ENCODE measurements around the gene IQGAP2.

DNA sequence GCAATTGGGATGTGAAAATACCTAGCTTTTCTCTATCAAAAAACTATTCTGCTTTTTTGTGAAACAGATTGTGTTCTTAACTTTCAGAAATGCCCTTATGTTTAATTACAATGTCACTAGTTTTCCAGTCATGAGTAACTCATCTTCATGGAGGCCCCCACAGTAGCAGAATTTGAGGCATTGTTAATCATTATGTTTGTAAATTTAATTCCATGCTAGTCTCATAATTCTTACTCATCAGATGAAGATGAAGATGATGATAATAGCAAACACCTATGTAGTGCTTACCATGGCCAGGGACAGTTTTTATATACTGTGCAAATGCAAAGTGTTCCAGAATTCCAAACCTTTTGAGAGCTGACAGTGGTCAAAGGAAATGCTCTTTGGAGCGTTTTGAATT, 285.1 kb downstream of the IQGAP2 start:
- TF ChIP-seq, protein P1, sequence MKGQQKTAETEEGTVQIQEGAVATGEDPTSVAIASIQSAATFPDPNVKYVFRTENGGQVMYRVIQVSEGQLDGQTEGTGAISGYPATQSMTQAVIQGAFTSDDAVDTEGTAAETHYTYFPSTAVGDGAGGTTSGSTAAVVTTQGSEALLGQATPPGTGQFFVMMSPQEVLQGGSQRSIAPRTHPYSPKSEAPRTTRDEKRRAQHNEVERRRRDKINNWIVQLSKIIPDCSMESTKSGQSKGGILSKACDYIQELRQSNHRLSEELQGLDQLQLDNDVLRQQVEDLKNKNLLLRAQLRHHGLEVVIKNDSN (IDR thresholded peaks at IDR 0.05) = no peak
- TF ChIP-seq, protein P2, sequence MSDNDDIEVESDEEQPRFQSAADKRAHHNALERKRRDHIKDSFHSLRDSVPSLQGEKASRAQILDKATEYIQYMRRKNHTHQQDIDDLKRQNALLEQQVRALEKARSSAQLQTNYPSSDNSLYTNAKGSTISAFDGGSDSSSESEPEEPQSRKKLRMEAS (IDR thresholded peaks at IDR 0.05) = no peak
- TF ChIP-seq, protein P3, sequence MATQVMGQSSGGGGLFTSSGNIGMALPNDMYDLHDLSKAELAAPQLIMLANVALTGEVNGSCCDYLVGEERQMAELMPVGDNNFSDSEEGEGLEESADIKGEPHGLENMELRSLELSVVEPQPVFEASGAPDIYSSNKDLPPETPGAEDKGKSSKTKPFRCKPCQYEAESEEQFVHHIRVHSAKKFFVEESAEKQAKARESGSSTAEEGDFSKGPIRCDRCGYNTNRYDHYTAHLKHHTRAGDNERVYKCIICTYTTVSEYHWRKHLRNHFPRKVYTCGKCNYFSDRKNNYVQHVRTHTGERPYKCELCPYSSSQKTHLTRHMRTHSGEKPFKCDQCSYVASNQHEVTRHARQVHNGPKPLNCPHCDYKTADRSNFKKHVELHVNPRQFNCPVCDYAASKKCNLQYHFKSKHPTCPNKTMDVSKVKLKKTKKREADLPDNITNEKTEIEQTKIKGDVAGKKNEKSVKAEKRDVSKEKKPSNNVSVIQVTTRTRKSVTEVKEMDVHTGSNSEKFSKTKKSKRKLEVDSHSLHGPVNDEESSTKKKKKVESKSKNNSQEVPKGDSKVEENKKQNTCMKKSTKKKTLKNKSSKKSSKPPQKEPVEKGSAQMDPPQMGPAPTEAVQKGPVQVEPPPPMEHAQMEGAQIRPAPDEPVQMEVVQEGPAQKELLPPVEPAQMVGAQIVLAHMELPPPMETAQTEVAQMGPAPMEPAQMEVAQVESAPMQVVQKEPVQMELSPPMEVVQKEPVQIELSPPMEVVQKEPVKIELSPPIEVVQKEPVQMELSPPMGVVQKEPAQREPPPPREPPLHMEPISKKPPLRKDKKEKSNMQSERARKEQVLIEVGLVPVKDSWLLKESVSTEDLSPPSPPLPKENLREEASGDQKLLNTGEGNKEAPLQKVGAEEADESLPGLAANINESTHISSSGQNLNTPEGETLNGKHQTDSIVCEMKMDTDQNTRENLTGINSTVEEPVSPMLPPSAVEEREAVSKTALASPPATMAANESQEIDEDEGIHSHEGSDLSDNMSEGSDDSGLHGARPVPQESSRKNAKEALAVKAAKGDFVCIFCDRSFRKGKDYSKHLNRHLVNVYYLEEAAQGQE (IDR thresholded peaks at IDR 0.05; ENCODE audit: low read depth) = no peak
- TF ChIP-seq TCF12 (IDR thresholded peaks at IDR 0.05; ENCODE audit: low read depth) = no peak
- no peak for TF ChIP-seq EP300 (IDR thresholded peaks at IDR 0.05; ENCODE audit: borderline replicate concordance)
- no peak for TF ChIP-seq TAF1 (IDR thresholded peaks at IDR 0.05; ENCODE audit: low read depth)
- no peak for TF ChIP-seq FOXM1 (IDR thresholded peaks at IDR 0.05; ENCODE audit: borderline replicate concordance, low read depth)
- TF ChIP-seq YY1 (IDR thresholded peaks at IDR 0.05; ENCODE audit: low read depth) = no peak
- no peak for TF ChIP-seq EGR1 (IDR thresholded peaks at IDR 0.05)
- no peak for TF ChIP-seq NFIC (IDR thresholded peaks at IDR 0.05)
- TF ChIP-seq RAD21 (IDR thresholded peaks at IDR 0.05; ENCODE audit: low read depth) = no peak
